GM19324 (cell line): ENCODE data around the gene TBPL1.

ENCODE experiments used
- ATAC-seq: cut with Tn5 transposase; IDR thresholded peaks from one replicate; pipeline ENCODE4 v1.9.1; 2021; ENCODE audit warnings: mild to moderate bottlenecking, moderate library complexity; ENCODE audit not compliant: unreplicated experiment, low FRiP score

The TBPL1 gene

DNA sequence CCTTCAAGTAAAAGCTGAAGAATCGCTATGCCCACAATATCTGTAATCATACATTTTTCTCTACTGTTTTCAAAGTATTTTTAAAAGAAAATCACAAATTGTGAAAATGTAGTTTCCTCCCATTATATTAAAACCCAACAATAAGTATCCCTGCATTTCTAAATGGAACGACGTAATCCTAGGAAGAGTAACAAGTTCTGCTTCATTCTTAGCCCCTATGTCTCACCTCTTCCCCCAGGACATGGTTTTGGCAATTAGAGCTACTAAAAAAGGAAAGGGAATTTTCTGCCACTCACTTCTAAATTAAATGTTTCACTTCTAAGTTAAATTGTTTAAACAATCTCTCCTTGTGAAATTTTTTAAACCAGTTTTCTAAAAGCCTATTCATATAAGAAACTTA is 47.4 kb downstream of the TBPL1 start:
- no peak for ATAC-seq

DNA sequence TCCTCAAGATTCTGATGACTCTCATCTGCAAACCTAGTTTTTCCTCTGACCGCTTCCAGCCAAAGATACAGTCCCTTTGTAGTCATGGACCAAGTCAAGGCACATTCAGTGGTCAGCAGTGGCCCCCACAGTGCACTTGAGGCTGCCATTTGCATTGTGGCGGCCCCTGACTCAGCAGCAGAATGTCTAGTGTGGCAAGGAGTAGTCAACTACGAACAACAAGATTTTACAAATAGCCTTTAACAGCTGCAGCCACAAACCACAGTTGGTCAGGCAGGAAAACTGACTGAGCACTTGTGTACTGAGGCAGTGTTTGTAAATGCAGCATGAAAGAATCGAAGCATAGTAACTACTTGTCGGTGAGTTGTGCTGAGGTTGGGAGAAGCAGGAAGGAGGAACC is 49.8 kb downstream of the TBPL1 start:
- no peak for ATAC-seq

DNA sequence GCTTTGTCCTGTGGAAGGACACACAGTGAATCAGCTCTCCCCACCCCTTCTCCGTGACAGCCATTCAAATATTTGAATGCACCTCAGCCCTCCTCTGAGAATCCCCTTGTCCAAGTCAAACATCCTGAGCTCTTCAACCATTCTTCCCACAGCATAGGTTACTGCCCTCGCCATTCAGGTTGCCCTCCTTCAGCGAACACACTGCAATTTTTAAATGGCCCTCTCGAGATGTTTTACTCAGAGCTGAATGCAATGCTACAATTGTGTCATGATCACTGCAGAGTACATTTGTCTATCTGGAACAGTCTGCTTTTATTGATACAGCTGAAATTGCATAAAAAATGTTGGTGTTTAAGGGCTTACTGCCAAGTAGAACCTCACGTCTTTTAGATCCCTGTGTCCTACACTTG is 50.5 kb downstream of the TBPL1 start:
- ATAC-seq: no peak

DNA sequence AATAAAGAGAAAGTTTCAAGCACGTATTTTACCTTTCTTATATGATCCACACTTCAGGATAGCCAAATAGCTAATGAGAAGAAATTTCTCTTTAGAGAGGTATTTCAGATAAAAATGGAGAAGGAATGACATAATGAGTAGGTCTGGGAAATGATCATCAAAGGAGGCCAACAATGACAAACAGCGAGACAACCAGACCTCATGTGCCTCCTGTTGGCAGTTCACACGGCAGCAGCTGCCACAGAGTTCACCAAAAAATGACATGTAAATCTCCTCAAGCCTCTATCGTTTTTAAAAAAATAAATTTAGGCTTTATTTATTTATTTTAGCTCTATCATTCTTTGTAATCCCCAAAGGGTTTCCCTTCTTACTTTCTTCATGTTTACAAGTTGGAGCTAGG is 51.7 kb downstream of the TBPL1 start:
- ATAC-seq: no peak

DNA sequence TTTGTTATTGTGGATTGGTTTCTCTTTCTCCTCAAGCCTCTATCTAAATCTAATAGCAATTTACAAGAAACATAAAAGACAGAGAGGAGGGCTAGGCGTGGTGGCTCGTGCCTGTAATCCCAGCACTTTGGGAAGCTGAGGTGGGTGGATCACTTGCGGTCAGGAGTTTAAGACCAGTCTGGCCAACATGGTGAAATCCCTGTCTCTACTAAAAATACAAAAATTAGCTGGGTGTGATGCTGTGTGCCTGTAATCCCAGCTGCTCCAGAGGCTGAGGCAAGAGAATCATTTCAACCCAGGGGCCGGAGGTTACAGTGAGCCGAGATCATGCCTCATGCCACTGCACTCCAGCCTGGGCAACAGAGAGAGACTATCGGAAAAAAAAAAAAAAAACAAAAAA is 52.8 kb downstream of the TBPL1 start:
- no peak for ATAC-seq

DNA sequence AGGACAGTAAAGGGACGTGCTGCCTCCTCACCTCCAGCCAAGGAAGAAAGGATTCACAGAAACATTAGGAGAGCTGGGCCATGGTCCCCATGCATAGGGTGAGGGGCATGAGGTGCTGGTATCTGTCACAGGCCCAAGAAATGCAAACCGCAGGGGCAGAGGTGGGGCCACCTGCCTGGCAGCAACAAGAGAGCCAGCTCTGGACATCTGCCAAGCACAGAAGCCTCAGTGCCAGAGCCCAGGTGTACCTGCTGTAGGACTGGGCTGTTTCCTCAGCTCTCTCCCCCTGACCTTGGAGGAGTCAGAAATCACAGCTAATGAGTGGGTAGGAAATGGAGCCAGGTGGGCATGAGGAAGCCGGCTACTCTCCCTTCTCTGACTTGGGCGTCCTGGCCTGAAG is 54.1 kb downstream of the TBPL1 start:
- no peak for ATAC-seq

DNA sequence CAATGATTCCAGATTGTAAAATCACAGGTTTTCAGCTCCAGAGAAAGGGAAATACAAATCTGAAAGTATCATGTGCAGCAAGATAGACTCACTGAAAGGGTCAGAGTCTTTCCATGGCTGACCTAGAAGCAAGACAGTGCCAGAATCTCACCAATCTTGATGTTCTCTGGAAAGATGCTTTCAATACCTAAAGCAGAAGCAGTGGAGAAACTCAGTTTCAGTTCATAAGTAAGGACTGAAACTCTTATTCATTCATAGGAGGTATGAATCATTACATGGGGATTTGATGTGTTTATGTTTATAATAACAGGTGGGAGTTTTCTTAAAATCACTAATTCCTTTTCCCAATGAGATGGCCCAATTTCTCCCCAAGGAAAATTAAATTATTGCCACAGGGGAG is 56.9 kb downstream of the TBPL1 start:
- no peak for ATAC-seq

DNA sequence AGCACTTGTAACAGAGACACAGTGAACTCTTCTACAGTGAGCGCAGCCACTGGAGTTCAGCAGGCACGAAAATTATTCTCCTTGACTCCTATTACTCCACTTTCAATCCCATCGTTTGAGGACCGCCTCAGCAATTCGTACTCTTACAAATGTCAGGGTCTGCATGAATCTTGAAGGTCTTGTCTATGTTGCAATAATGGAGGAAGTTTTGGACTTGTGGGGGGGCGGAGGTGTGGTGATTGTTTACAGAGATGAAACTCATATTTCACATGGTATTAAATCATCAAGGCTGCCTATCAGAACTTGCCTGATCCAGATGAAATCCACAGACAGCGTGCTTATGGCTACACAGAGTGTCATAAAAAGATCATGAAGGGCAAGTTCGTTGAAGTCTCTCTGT is 57.4 kb downstream of the TBPL1 start:
- ATAC-seq: no peak

DNA sequence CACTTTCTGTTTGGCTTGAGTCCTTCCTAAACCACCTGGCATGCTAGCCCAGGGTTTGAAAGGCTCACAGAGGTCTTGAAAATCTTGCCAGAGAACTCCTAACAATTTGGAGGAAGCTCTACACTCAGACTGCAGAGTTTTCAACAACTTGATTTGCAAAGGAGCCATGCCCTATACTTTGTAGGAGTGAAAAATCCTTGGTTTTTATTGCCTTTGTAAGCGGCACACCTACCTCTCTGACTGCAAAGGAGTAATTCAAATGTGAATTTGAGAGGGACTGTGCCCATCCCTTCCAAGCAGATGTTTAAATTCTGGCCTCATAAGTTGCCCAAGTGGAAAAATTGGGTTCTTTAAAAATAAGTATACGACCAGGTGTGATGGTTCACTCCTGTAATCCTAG is 58.0 kb downstream of the TBPL1 start:
- no peak for ATAC-seq

DNA sequence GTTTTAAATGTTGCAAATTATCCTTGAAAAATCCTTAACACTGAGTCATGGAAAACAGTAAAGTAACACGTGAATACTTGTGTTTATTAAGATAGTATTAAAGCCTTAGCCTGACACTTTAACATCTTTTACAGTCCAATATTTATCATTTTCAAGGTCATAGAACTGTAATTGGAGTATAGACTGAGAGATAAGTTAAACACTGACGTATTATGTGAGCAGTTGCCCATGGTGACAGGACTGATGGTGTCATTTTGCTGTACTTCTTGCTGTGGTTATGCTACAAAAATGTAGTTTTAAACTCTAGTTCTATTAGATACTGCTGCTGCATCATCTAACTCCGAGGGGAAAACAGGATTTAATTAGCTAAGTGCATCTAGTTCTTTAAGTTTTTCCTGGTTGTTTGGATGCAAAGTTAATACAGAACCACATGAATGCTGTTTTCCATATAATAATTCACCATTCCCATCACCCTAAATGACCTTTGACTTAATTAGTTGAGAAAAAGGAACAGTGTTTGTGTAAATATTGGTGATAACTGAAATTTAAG is 61.6 kb downstream of the TBPL1 start:
- no peak for ATAC-seq

DNA sequence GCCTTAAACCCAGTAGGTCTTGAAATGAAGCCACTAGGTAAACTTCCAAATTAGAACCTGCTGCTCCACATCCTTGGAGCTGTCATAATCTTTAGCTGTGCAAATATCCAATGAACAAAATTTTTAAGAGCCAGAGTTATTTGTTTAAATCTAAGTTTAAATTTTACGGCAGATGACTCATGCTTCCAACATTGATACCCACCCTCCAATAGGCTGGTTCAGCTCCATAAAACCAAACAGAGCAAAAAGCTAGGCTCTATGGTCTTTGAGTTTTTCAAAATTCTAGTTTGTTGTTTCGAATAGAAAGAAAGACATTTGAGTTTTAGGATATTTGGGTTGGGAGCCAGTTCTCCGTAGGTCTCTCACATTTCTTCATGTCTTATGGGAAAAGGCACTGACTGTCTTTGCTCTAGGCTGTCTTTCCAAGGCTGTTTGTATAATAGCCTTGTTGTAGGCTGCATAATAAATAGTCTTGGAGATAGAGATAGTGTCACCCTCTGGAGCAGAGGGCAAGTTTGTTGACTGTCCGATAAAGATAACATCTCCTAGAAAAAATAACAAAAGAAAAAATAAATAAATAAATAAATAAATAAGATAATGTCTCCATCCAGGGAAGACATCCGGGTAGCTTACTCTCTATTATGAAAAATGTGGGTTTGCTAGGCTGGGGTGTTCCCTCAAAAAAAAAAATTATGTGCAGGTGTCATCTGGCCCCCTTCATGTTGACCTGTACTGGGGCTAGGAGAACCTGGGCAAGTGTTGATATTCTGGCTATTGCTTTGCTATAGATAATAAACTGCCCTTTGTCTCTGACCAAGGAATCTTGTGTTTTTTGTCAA is 62.9 kb downstream of the TBPL1 start:
- ATAC-seq: no peak

DNA sequence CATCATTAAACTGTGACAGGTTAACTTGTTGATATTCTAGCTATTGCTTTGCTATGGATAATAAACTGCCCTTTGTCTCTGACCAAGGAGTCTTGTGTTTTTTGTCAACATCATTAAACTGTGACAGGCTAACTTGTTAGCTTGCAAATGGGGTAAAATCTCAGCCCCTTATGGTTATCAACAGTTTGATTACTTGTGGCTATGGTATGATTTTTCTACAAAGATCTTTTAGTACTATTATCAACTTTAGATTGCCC is 63.5 kb downstream of the TBPL1 start:
- no peak for ATAC-seq

DNA sequence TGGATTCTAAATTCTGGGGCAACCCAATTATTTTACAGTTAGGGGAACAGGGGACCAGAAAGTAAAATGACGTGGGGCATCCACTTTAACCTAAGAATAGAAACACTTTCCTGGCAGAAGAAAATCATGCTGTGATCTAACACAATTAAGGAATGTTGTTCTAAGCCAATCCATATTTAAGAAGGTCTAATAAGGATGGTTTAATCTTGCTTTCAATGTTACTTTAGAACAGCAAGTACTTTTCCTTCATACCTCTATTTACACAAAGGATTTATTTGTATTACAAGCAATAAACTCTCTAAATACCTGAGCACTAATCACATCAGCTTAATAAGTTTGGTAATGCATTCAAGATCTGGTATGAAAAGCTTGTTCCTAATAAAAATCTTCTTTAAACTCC is 67.0 kb downstream of the TBPL1 start:
- ATAC-seq: no peak

DNA sequence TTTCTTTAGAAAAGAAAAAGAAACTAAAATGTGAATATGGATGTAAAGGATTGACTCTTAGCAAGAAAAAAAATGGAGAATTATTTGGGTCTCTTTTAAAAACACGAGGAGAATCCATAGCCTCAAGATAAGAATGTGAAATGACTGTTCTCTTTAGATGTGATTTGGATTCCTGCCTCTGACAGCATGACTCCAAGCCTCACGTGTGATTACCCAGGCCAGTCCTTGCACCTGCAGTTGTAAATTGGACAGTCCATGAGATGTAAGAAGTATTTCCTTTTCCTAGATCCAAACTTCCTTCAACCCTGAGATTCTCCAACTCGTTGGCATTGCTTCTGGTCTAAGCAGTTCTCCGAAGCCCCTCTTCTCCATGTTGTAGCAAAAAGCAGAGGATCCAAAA is 67.5 kb downstream of the TBPL1 start:
- ATAC-seq: no peak

DNA sequence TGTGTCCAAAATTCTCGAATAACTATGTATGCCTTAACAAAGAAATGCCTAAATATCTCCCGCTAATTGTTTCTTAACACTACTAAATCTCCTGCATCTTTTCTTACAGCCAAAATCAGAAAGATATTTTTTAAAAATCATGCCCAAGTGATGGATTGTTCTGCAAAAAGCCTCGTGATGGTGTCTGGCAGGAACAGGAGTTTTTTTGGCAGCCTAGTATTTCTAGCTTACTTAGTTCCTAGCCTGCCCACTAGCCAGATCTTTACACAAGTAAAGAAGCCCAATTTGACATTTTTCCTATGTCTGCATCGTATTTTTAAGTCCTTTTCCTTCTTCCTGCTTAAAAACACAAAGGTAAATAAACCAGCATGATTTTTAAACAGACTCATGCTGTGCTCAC is 67.9 kb downstream of the TBPL1 start:
- ATAC-seq: no peak

DNA sequence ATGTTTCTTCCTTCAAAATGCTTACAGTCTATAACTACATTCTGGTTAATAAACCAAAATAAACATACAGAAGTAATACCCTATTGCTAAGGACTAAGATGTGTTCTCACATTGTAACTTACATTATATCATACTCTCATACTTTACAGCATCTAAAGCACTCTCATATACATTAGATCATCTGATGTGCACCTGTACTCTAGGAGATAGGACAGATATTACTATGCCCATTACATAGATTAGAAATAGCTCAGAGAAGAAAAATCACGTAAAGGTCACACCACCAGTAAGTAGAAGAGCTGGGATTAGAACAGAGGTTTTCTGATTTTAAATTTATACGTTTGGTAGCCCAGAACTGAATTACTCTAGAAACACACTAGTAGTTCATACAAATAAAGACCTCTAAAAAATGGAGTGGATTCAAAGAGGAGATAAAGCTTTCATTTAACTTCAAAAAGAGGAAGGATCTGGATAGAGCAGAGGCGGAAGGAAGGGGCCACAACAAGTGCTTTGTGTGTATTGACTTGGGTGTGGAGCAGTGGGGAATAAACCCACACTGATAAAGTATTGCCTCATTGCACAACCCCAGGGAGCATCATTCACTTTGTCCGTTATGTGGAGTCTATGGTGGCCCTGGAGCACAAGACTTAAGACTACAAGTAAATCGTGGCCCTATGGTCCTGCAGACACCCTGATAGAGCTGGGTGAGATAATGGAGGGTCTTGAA is 68.5 kb downstream of the TBPL1 start:
- no peak for ATAC-seq

DNA sequence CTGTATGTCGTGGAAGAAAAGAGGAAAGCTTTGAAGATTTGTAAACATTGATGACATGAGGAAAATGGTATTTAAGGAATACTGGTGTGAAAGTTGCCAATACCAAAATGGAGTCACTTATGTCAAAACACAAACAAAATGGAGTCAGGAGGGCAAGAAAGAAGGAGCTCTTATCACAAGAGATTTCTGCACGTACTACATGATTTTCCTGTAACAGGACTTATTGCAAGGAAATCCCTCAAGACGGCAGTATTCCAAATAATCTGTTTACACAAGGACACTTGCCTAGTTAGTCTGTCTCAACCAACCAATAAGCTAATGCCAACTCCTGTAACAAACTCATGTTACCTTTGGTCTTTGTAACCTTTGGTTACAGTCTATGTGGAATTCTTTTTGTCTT is 69.6 kb downstream of the TBPL1 start:
- ATAC-seq: no peak

DNA sequence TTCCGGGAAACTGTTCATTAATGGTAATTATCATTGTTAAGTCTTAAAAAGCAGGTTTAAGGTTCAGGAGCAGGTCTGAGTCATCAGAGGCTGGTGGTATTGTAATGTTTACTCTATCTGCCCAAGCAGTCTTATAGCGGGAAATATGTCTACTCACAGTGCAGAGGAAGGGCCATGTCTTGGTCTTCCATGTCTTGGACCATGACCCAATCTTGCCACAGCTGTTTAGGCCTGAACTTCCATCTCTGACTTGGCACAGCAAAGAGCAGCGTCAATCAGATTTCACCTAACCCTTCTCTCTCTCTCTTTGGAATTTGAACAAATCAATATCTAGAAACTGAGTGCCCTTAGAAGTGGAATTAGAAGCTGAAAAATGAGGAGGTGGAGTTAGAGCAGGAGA is 73.6 kb downstream of the TBPL1 start:
- no peak for ATAC-seq

DNA sequence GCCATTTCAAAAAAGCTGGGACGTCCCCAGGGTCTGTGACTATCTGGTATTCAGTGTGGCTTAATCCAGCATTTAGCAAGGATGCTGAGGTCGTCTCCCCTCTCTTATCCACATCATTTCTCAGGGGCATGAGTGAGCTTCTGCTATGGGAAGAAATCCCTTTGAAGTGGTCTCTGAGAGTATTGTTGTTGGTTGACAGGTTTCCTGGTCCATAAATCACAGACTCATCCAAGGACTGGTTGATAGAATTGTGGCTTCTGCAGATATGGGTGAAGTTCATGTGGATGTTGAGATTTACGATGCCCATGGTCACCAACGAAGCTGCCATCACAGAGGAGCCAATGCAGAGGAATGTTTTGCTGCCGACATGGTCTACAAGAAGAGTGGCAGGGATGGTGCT is 75.4 kb downstream of the TBPL1 start:
- ATAC-seq: no peak

DNA sequence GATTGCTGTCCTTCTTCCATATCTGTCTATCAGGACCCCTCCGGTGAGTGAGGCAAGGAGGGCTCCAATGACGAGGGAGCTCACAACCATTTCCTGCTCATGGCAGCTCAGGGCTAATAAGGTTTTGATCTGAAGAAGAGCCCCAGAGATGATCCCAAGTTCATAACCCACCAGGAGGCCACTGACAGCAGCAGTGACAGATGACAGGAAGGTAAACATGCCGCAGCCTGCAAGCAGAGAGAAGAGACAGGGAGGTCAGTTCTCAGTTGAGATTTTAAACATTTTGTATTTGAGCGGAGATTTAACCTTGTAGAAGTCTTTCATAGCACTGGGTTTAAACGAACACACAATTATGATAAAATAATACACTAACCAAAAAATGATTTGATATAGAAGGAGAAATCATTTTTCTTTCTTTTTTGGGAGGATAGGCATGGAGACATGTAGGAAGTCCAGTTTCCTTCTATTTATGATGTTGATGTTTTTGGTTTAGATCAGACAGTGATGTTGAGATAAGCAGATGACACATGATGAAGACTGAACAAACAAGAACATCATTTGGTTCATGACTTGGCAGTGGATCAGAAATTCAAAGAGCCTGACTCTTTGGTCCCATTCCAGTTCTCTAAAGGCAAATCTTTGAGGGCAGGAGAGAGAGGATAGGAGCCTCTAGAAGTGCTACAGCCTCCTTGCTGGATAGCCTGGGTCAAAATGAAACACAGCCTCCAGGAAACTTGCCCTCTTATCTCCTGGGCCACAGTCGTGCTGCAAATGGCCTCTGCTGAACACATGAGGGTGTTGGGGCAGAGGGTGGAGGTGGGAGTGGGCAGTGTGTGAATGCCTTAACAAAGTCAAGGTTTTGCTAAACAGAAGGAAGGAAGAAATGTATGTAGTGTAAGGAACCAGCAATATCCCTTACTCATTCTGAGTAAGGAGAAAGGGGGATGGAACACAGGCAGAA is 76.8 kb downstream of the TBPL1 start:
- ATAC-seq: no peak

DNA sequence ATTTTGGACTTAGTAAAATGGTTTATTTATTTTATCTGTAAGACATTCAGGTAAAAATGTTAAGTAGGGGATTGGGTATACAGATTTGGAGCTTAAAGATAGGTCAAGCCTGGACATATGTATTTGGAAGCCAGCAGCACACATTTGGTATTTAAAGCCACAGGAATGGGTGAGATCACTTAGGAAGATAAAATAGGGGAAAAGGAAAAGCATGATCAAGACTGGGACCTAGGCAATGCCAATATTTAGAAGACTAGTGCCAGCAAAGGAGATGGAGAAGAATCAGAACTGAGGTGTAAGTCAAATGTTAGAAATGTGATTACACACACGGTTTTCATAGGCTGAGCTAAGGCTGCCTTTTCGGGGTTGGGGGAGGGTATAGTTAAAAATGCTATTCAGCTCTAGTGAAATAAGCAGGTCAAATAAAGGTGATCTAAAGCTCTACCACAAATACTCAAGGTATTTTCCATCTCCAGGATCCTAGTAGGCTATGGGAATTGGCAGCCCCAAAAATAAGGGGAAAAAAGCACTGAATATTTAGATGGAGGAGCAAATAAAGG is 78.8 kb downstream of the TBPL1 start:
- no peak for ATAC-seq
